SK-N-SH (cell line): ENCODE measurements around the gene SVIL.

Experiments
- CTCF ChIP-seq: fragments of 200-600 bp; sonication (generic); IDR thresholded peaks from 2 replicates; pipeline ENCODE4 v1.6.1; 2017; ENCODE audit warnings: antibody characterized with exemption, mild to moderate bottlenecking, moderate library complexity
- EP300 ChIP-seq, 2 experiments: IDR thresholded peaks; 2 replicates each; pipeline versions ENCODE4 v1.4.0 to v1.6.1; 2012; ENCODE audit warnings: borderline replicate concordance in 1 of 2, low read depth in 1 of 2, low read length in 1 of 2
- EZH2phosphoT487 ChIP-seq: fragments of 200-600 bp; sonication (generic); IDR thresholded peaks from 2 replicates; pipeline ENCODE4 v1.6.1; 2017; ENCODE audit warnings: low read depth, mixed run types, mild to moderate bottlenecking, antibody characterized with exemption, moderate library complexity, borderline replicate concordance
- MEF2A ChIP-seq: IDR thresholded peaks from 2 replicates; pipeline ENCODE4 v1.4.0; 2012; ENCODE audit warnings: low read depth, borderline replicate concordance
- RFX5 ChIP-seq: IDR thresholded peaks from 2 replicates; pipeline ENCODE4 v1.6.1; 2012; ENCODE audit warnings: mild to moderate bottlenecking, improper control_type of control experiment, low read length
- SMC3 ChIP-seq: IDR thresholded peaks from 2 replicates; pipeline ENCODE4 v1.6.1; 2012; ENCODE audit warnings: low read depth, low read length, improper control_type of control experiment
- USF2 ChIP-seq: fragments of 150-350 bp; IDR thresholded peaks from 2 replicates; pipeline ENCODE4 v1.6.1; 2017; ENCODE audit warnings: antibody characterized with exemption, low read length, low read depth, borderline replicate concordance
- TF ChIP-seq, protein P1 (sequence below): IDR thresholded peaks from 2 replicates; pipeline ENCODE4 v1.4.0; 2012; ENCODE audit warnings: low read depth

DNA sequence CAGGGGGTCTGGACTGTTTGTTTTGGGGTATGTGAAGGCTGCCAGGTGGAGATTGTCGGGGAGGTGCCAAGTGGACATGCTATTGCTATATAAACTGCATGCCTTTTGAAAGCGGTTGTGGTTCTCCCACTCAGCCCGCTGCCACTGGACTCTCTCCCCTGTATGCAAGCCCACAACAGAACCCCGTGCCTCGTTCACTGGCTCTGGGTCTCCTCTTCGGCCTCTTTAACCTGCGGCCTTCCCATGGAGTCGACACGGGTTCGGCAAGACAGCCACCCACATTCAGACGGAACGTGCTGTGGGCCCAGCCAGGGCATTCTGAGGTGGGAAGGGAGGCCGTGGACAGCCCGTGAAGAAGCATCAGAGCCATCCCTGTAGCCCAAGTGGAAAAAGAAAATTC, 50.3 kb downstream of the SVIL start:
- TF ChIP-seq CTCF (no peak), EP300 (IDR thresholded peaks at IDR 0.05; ENCODE audit: borderline replicate concordance in 1 of 2, low read depth in 1 of 2, low read length in 1 of 2) (no peak), USF2 (no peak), SMC3 (no peak), EZH2phosphoT487 (no peak), RFX5 (no peak), MEF2A (no peak)
- TF ChIP-seq, protein P1, sequence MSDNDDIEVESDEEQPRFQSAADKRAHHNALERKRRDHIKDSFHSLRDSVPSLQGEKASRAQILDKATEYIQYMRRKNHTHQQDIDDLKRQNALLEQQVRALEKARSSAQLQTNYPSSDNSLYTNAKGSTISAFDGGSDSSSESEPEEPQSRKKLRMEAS: no peak
